B cell (primary cell): Measurements from ENCODE around the gene TRAPPC1.

ENCODE experiments used
- EZH2 ChIP-seq: IDR thresholded peaks from 2 replicates; pipeline ENCODE4 v1.6.1; 2012; ENCODE audit warnings: borderline replicate concordance, low read depth, mild to moderate bottlenecking, moderate library complexity, low read length; ENCODE audit not compliant: insufficient read depth, poor library complexity, severe bottlenecking
- TF ChIP-seq, protein P1 (sequence below): fragments of 200-600 bp; IDR thresholded peaks from one replicate; pipeline ENCODE4 v1.8.0; 2022; ENCODE audit warnings: antibody characterized with exemption, mild to moderate bottlenecking

DNA sequence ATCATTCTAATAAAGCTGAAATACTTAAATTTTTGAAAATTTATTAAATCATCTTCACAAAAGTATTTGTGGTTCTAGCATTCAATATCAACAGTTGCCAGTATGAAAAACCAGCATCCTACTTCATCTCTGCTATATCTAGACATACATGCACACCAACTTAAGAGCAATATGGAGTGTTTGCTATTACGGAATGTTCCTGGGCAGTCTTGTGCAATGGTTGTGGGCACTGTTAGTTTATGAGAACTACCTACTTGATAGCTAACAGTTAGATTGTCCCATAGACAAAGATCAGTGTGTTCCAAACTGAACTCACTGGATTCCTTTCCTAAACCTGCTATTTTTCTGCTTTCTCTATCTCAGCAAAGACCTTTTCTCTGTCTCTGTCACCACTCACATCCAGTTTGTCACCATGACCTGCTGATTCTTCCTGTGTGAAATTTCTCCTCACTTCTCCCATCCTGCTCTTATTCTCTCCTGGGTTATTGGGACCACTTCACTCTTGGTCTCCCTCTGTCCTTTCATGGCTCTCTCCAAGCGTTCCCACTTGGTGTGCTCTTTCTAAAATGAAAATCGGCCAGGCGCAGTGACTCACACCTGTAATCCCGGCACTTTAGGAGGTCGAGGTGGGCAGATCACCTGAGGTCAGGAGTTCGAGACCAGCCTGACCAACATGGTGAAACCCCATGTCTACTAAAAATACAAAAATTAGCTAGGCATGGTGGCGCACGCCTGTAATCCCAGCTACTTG is 27.9 kb upstream of the TRAPPC1 start:
- no peak for TF ChIP-seq EZH2
- TF ChIP-seq, protein P1, sequence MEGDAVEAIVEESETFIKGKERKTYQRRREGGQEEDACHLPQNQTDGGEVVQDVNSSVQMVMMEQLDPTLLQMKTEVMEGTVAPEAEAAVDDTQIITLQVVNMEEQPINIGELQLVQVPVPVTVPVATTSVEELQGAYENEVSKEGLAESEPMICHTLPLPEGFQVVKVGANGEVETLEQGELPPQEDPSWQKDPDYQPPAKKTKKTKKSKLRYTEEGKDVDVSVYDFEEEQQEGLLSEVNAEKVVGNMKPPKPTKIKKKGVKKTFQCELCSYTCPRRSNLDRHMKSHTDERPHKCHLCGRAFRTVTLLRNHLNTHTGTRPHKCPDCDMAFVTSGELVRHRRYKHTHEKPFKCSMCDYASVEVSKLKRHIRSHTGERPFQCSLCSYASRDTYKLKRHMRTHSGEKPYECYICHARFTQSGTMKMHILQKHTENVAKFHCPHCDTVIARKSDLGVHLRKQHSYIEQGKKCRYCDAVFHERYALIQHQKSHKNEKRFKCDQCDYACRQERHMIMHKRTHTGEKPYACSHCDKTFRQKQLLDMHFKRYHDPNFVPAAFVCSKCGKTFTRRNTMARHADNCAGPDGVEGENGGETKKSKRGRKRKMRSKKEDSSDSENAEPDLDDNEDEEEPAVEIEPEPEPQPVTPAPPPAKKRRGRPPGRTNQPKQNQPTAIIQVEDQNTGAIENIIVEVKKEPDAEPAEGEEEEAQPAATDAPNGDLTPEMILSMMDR, result no peak
